DMS53 treated with DMSO at 0.1 percent for 48 hours (cell line): ENCODE results near the gene TPCN2.

Experiments
- DNase-seq: peaks from one replicate; lab custom pipeline; 2025; ENCODE audit not compliant: unreplicated experiment; lab: John Stamatoyannopoulos, UW

Gene TPCN2

DNA sequence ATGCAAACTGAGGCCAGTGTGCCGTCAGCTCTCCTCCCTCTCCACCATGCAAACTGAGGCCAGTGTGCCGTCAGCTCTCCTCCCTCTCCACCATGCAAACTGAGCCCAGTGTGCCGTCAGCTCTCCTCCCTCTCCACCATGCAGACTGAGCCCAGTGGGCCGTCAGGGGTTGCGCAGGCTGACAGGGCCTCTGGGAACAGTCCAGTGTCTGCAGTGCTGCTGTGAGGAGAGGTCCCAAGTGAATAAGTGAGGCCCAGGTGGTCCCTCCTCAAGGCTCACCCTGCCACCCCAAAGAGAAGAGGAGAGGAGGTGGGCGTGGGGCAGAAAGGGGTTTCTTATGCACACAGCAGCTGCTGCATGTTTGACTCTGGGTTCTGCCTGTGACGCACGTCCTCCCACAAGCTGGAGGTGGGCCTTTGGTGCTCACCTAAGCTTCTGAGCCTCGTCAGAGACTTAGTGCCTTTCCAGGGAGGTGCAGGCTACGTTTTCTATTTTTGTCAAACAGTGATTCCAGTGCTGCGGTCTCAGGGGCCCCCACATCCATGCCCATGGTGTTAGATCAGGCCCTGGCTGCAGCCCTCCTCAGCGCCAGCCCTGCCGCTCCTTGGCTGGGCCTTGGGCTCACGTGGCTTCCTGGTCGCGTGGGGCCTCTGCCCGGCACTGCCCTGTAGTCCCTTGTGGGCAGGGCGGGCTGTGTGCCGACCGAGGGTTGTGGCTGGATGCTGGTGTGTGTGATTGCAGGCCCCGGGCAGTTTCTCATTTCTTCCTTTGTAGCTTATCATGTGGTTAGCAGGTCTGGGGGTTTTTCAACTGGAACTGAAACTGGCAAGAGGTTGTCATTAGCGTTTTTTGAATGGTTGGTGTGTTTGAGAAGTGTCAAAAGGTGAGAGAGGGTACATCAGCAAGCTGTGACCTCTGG, 7.1 kb downstream of the TPCN2 start:
- no peak for DNase-seq

DNA sequence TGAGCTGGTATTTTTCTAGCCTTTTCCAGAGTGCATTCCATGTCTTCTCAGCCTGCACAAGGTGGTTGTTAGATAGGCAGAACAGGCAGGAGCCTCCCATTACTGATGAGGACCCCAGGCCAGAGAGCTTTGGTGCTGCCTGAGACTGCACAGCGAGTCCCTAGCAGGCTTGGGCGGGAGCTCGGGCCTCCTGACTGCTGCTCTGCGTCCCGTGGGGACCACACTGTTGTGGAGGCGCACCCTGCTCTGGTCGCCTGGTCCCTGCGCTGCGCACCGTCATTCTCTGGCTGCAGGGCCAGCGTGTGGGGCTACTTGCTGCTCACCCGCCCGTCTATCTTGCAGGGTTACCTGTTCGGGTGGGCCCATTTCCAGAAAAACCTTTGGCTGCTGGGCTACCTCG, 8.5 kb downstream of the TPCN2 start:
- no peak for DNase-seq

- no peak for DNase-seq
Measured at GRCh38 chr11:69057801-69058200, 9.1 kb downstream of the TPCN2 start.

DNA sequence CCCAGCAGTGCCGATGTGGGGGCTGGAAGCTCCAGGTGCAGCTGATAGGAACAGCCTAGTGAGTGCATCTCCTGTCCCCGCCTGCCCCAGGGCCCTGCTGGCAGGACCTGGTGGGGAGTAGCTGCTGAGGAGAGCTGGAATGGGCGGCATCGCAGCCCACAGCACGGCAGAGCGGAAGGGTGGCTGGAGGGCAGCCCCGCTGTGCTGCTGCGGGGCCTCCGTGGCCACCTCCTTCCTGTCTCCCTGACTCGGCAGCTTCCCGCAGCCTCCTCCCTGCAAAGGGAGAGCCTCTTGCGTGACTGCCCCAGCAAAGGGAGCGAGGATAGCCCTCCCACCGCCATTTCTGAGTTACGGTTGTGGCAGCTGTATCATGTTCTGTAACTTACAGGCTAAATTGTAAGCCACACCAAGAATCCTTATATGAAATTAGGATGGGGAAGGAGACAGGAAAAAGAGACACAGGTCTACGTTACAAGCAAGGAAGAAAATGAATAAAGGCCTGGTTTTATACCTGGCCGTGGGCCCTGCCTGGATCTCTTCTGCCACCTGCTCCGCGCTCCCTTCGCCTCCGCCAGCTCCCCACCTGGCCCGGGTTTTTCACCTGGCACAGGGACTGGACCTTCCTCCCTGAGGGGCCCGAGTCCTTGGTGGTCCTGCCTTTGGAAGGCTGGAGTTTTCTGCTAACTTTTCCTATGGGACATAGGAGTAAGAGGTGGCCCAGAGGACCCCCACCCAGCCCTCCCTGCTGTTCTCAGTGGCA, 10.0 kb downstream of the TPCN2 start:
- no peak for DNase-seq

GRCh38 chr11:69059429-69059828, 10.7 kb downstream of the TPCN2 start:
- DNase-seq = no peak

DNA sequence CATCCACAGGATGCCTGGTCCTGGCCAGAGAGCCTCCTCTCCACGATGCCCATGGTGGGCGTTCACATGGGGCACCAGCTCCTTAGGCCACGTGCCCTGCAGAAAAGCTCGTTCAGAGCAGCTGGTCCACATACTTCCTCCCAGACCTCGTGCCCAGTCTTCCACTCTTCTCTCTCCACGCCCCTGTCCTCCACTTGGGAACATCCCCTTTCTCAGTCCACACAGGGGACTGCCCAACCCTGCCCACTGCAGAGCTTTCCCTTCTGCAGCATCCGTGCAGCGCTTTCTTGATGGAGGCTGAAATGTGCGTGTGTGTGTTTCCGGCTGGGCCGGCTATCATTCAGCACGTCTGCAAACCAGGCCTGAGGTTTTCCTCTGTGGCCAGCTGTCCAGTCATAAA, 11.3 kb downstream of the TPCN2 start:
- no peak for DNase-seq

GRCh38 chr11:69060806-69061712, 12.3 kb downstream of the TPCN2 start:
- DNase-seq = no peak

GRCh38 chr11:69061713-69062053, 13.0 kb downstream of the TPCN2 start:
- no peak for DNase-seq

- no peak for DNase-seq
Measured at GRCh38 chr11:69062169-69062855, 13.6 kb downstream of the TPCN2 start.

GRCh38 chr11:69062873-69063651, 14.3 kb downstream of the TPCN2 start:
- no peak for DNase-seq

- DNase-seq = no peak
Measured at GRCh38 chr11:69063652-69064260, 15.0 kb downstream of the TPCN2 start.

DNA sequence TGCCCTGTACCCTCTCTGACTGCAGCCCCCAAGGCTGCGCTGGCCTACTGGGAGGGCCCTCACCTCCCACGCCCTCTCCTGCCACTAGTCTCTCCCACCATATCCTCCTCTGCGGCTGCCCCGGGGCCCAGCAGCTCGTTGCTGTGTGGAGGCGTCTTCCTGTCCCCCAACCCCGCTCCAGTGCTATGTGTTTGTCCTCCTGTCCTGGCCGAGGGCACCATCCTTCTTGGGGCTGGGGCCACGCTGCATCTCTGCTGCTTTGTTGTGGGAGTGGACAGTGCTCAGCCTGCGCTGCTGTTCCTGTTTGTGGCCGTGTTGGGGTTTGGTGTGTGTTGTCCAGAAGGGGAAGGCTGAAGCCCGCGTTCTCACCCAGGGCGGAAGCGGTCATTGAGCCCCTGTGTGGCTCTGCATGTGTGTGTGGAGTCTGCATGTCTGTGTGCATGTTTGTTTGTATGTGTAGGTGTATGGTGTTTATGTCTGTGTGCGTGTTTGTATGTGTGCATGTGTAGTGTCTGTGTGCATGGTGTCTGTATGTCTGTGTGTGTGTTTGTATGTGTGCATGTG, 15.7 kb downstream of the TPCN2 start:
- DNase-seq = no peak

DNA sequence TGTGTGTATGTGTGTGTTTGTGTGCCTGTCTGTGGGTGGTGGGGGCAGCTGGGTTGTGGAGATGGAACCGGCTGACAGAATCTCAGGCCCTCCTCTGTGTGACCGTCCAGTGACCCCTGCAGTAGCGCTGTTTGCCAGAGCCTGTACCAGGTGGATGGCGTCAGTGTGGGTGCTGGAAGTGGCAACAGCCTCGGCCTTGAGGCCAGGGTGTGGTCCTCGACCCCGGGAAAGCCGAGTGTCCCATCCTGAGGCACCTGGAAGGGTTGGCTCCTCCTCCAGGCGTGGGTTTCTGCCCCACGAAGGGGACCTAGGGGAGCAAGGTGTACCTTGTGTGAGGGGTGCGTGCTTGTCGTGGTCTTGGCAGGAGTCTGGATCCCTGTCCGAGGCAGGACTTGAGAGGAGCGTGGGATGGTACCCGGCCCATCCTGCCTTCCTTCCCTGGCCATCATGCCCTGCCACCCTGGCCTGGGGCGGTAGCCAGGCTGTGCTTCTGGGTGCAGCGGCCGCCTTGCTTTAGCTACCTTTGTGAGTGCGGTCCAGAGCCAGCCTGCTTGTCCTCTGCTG, 16.5 kb downstream of the TPCN2 start:
- DNase-seq = no peak

- DNase-seq = no peak
Measured at GRCh38 chr11:69066122-69067112, 17.7 kb downstream of the TPCN2 start.

GRCh38 chr11:69067200-69067599, 18.5 kb downstream of the TPCN2 start:
- DNase-seq = no peak

GRCh38 chr11:69071086-69071800, 22.5 kb downstream of the TPCN2 start:
- DNase-seq = no peak

DNA sequence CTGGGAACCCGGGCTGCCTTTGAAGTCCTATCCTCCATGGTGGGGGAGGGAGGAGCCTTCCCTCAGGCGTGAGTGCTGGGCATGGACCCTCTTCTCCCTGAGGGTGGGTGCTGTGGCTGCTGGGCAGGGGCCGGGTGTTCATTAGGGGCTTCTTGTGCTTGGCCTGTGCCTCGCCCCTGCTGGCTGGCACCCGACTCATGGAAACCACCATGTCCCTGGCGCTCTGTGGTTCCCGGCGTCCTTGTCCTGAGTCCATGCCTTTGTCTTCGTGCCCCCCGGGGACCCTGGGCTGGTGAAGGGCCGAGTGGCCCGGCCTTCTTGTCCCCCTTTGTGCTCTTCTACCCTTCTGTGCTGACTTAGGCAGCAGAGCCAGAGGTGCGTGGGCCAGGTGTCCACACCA, 23.2 kb downstream of the TPCN2 start:
- DNase-seq = no peak
